ENCODE measurements around the gene ERICH6B.

The ERICH6B gene

GRCh38 chr13:45534604-45535003, 80.9 kb downstream of the ERICH6B start:
- TF ChIP-seq NFRKB (IDR thresholded peaks at IDR 0.05) (no peak), LEF1 (IDR thresholded peaks at IDR 0.05; ENCODE audit: borderline replicate concordance) (no peak), ELF4 (IDR thresholded peaks at IDR 0.05) (no peak), HDGF (IDR thresholded peaks at IDR 0.05; ENCODE audit: borderline replicate concordance) (no peak), BHLHE40 (IDR thresholded peaks at IDR 0.05; ENCODE audit: borderline replicate concordance) (no peak), CTBP1 (IDR thresholded peaks at IDR 0.05; ENCODE audit: borderline replicate concordance) (no peak), L3MBTL2 (conservative IDR thresholded peaks at IDR 0.05) (no peak), FOXM1 (IDR thresholded peaks at IDR 0.05; ENCODE audit: borderline replicate concordance) (no peak), TARDBP (IDR thresholded peaks at IDR 0.05) (no peak), ZNF384 (IDR thresholded peaks at IDR 0.05) (no peak), SUZ12 (IDR thresholded peaks at IDR 0.05) (no peak), ARNT (IDR thresholded peaks at IDR 0.05) (no peak)
- CTCF ChIA-PET, result no interaction called here
- POLR2A ChIA-PET, result no interaction called here
- DNase-seq (ENCODE audit: extremely low spot score), result no peak

GRCh38 chr13:45529758-45530157, 85.8 kb downstream of the ERICH6B start:
- DNase-seq (ENCODE audit: extremely low spot score), result no peak
- TF ChIP-seq NFRKB (IDR thresholded peaks at IDR 0.05) (no peak), ELF4 (IDR thresholded peaks at IDR 0.05) (no peak), ARNT (IDR thresholded peaks at IDR 0.05) (no peak), LEF1 (IDR thresholded peaks at IDR 0.05; ENCODE audit: borderline replicate concordance) (no peak), SP1 (IDR thresholded peaks at IDR 0.05) (no peak)
- ChIA-PET CTCF (no interaction called here), POLR2A (no interaction called here)

- CTCF ChIA-PET, result no interaction called here
- POLR2A ChIA-PET, result no interaction called here
- no peak for DNase-seq (ENCODE audit: extremely low spot score)
- TF ChIP-seq PKNOX1 (IDR thresholded peaks at IDR 0.05) (no peak), FOXA1 (IDR thresholded peaks at IDR 0.05) (no peak), CTBP1 (IDR thresholded peaks at IDR 0.05; ENCODE audit: borderline replicate concordance) (no peak), TARDBP (IDR thresholded peaks at IDR 0.05) (no peak), LEF1 (IDR thresholded peaks at IDR 0.05; ENCODE audit: borderline replicate concordance) (no peak)
Observed at GRCh38 chr13:45527699-45528462, 87.7 kb downstream of the ERICH6B start.

DNA sequence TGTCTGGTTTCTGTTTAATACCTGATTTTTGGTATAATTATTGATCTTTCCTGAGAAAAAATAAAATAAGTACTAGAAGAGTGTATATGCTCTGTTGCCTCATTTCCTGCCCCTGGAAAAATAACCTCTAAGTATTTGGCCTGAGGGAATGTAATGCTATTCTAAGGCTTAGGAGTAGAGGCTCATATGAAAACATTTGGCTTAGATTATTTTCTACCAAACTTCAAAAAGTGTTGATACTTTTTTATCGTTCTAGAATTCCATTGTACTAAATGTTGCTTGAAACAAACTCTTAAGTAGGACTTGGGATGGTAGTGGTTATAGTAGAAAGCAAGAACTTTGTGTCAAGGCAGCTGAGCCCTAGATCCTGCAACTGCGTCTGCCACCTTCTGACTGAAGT, 93.0 kb downstream of the ERICH6B start:
- ChIA-PET POLR2A (no interaction called here), CTCF (no interaction called here)
- DNase-seq (ENCODE audit: extremely low spot score), result no peak
- no peak for TF ChIP-seq CTBP1 (IDR thresholded peaks at IDR 0.05; ENCODE audit: borderline replicate concordance)
- no peak for TF ChIP-seq ELF4 (IDR thresholded peaks at IDR 0.05)
- no peak for TF ChIP-seq ZNF384 (IDR thresholded peaks at IDR 0.05)
- no peak for TF ChIP-seq NFRKB (IDR thresholded peaks at IDR 0.05)
- TF ChIP-seq SP1 (IDR thresholded peaks at IDR 0.05), result no peak
- no peak for TF ChIP-seq SUZ12 (IDR thresholded peaks at IDR 0.05)
- no peak for TF ChIP-seq BHLHE40 (IDR thresholded peaks at IDR 0.05; ENCODE audit: borderline replicate concordance)
- TF ChIP-seq HDGF (IDR thresholded peaks at IDR 0.05; ENCODE audit: borderline replicate concordance), result no peak
- no peak for TF ChIP-seq LEF1 (IDR thresholded peaks at IDR 0.05; ENCODE audit: borderline replicate concordance)
- no peak for TF ChIP-seq FOXM1 (IDR thresholded peaks at IDR 0.05; ENCODE audit: borderline replicate concordance)
- no peak for TF ChIP-seq TARDBP (IDR thresholded peaks at IDR 0.05)
- no peak for TF ChIP-seq FOXK2 (IDR thresholded peaks at IDR 0.05)
- no peak for TF ChIP-seq PKNOX1 (IDR thresholded peaks at IDR 0.05)
- TF ChIP-seq FOXA1 (IDR thresholded peaks at IDR 0.05), result no peak
- no peak for TF ChIP-seq L3MBTL2 (conservative IDR thresholded peaks at IDR 0.05)
- TF ChIP-seq ARNT (IDR thresholded peaks at IDR 0.05), result no peak

GRCh38 chr13:45521297-45521696, 94.2 kb downstream of the ERICH6B start:
- no peak for DNase-seq (ENCODE audit: extremely low spot score)
- ChIA-PET CTCF (no interaction called here), POLR2A (no interaction called here)
- TF ChIP-seq PKNOX1 (IDR thresholded peaks at IDR 0.05) (no peak), SP1 (IDR thresholded peaks at IDR 0.05) (no peak), FOXM1 (IDR thresholded peaks at IDR 0.05; ENCODE audit: borderline replicate concordance) (no peak), SUZ12 (IDR thresholded peaks at IDR 0.05) (no peak), CTBP1 (IDR thresholded peaks at IDR 0.05; ENCODE audit: borderline replicate concordance) (no peak), ZNF384 (IDR thresholded peaks at IDR 0.05) (no peak), TARDBP (IDR thresholded peaks at IDR 0.05) (no peak), HDGF (IDR thresholded peaks at IDR 0.05; ENCODE audit: borderline replicate concordance) (no peak), FOXA1 (IDR thresholded peaks at IDR 0.05) (no peak), ARNT (IDR thresholded peaks at IDR 0.05) (no peak), LEF1 (IDR thresholded peaks at IDR 0.05; ENCODE audit: borderline replicate concordance) (no peak), NFRKB (IDR thresholded peaks at IDR 0.05) (no peak), ELF4 (IDR thresholded peaks at IDR 0.05) (no peak)

GRCh38 chr13:45519493-45519892, 96.0 kb downstream of the ERICH6B start:
- TF ChIP-seq NFRKB (IDR thresholded peaks at IDR 0.05) (no peak), PKNOX1 (IDR thresholded peaks at IDR 0.05) (no peak), SUZ12 (IDR thresholded peaks at IDR 0.05) (no peak)
- POLR2A ChIA-PET, result no interaction called here
- DNase-seq (ENCODE audit: extremely low spot score), result no peak
- CTCF ChIA-PET, result no interaction called here
